Measurements from ENCODE around the gene VEGFC.

DNA sequence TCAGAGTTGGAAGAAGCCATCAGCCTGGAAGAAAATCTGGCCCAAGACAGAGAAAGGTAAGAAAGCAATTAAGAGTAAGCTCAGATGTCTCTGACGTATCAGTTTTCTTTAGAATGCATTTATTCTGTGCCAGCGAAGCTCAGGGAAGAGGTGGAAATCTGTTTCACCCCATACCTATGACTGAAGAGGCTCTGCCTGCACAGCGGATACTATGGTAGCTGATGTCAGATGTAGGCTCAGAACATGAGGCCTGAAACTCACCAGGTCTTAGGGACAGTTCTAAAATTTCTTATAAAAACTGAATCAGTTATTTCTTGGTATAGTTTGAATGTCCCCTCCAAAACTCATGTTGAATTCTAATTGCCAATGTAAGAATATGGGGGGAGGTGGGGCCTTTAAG, 30.9 kb downstream of the VEGFC start:
- no peak for TF ChIP-seq POLR2A (IDR thresholded peaks at IDR 0.05)
- TF ChIP-seq, protein P1, sequence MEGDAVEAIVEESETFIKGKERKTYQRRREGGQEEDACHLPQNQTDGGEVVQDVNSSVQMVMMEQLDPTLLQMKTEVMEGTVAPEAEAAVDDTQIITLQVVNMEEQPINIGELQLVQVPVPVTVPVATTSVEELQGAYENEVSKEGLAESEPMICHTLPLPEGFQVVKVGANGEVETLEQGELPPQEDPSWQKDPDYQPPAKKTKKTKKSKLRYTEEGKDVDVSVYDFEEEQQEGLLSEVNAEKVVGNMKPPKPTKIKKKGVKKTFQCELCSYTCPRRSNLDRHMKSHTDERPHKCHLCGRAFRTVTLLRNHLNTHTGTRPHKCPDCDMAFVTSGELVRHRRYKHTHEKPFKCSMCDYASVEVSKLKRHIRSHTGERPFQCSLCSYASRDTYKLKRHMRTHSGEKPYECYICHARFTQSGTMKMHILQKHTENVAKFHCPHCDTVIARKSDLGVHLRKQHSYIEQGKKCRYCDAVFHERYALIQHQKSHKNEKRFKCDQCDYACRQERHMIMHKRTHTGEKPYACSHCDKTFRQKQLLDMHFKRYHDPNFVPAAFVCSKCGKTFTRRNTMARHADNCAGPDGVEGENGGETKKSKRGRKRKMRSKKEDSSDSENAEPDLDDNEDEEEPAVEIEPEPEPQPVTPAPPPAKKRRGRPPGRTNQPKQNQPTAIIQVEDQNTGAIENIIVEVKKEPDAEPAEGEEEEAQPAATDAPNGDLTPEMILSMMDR (IDR thresholded peaks at IDR 0.05): no peak

Measured in Peyer's patch (tissue), 4 donors.